Liver (tissue), 9 donors: ENCODE data around the gene UBAP1L. TPM values are rescaled to one million over a fixed set of nuclear protein-coding genes. Genes with fewer than 3 reads are reported as not detected.

Experiments
- DNase-seq: peaks from one replicate; pipeline ENCODE4 v3.0.0-alpha.2; 2017; ENCODE audit warnings: low spot score
- H3K27ac ChIP-seq, 2 donors: one replicate each; pipeline ENCODE4 v1.7.0; 2013; ENCODE audit warnings: inconsistent platforms in 2 of 2, low read length in 2 of 2, control low read depth in 1 of 2, low read depth in 1 of 2, mild to moderate bottlenecking in 1 of 2
- H3K27me3 ChIP-seq, 4 donors: one replicate each; pipeline versions ENCODE4 v1.6.1 to v1.7.0; 2013; ENCODE audit warnings: low read length in 3 of 4, inconsistent platforms in 1 of 4, mild to moderate bottlenecking in 1 of 4, moderate library complexity in 1 of 4; ENCODE audit not compliant: control insufficient read depth in 4 of 4, insufficient read depth in 4 of 4
- H3K36me3 ChIP-seq, 4 donors: one replicate each; pipeline versions ENCODE4 v1.6.1 to v1.7.0; 2013; ENCODE audit warnings: low read length in 3 of 4, mild to moderate bottlenecking in 3 of 4, low read depth in 1 of 4, moderate library complexity in 1 of 4; ENCODE audit not compliant: control insufficient read depth in 4 of 4, insufficient read depth in 3 of 4
- H3K4me1 ChIP-seq, 4 donors: one replicate each; pipeline versions ENCODE4 v1.6.1 to v1.7.0; 2013; ENCODE audit warnings: low read length in 3 of 4, mild to moderate bottlenecking in 3 of 4, moderate library complexity in 1 of 4; ENCODE audit not compliant: control insufficient read depth in 4 of 4, insufficient read depth in 4 of 4
- H3K4me3 ChIP-seq, 3 donors: one replicate each; pipeline versions ENCODE4 v1.6.1 to v1.7.0; 2013; ENCODE audit warnings: low read length in 3 of 3, control low read depth in 1 of 3, low read depth in 1 of 3, mild to moderate bottlenecking in 1 of 3
- H3K9ac ChIP-seq, 2 donors: one replicate each; pipeline ENCODE4 v1.7.0; 2013; ENCODE audit warnings: low read length in 2 of 2, mild to moderate bottlenecking in 2 of 2, moderate library complexity in 2 of 2, control low read depth in 1 of 2, low read depth in 1 of 2
- H3K9me3 ChIP-seq, 4 donors: one replicate each; pipeline versions ENCODE4 v1.6.1 to v1.7.0; 2013; ENCODE audit warnings: low read length in 3 of 4; ENCODE audit not compliant: control insufficient read depth in 4 of 4
- FOXA1 ChIP-seq: IDR thresholded peaks from 2 replicates; pipeline ENCODE4 v1.6.1; 2016; ENCODE audit warnings: antibody characterized with exemption
- FOXA2 ChIP-seq: IDR thresholded peaks from 2 replicates; pipeline ENCODE4 v1.6.1; 2016; ENCODE audit warnings: antibody characterized with exemption
- GABPA ChIP-seq, 2 donors: IDR thresholded peaks in 1 of 2; conservative IDR thresholded peaks in 1 of 2; 2 replicates each; pipeline ENCODE4 v1.6.1; 2016; ENCODE audit warnings: antibody characterized with exemption in 2 of 2, mild to moderate bottlenecking in 1 of 2, moderate library complexity in 1 of 2
- HNF4A ChIP-seq, 2 donors: conservative IDR thresholded peaks; 2 replicates each; pipeline ENCODE4 v1.6.1; 2016; ENCODE audit warnings: antibody characterized with exemption in 2 of 2, mild to moderate bottlenecking in 2 of 2
- HNF4G ChIP-seq: IDR thresholded peaks from 2 replicates; pipeline ENCODE4 v1.6.1; 2016; ENCODE audit warnings: antibody characterized with exemption
- JUND ChIP-seq, 2 donors: IDR thresholded peaks; 2 replicates each; pipeline ENCODE4 v1.6.1; 2016; ENCODE audit warnings: antibody characterized with exemption in 2 of 2
- NR2F2 ChIP-seq: IDR thresholded peaks from 2 replicates; pipeline ENCODE4 v1.6.1; 2016; ENCODE audit warnings: antibody characterized with exemption
- RAD21 ChIP-seq, 2 donors: IDR thresholded peaks; 2 replicates each; pipeline ENCODE4 v1.6.1; 2016; ENCODE audit warnings: antibody characterized with exemption in 2 of 2, mild to moderate bottlenecking in 2 of 2
- RXRA ChIP-seq, 2 donors: IDR thresholded peaks; 2 replicates each; pipeline ENCODE4 v1.6.1; 2017 to 2018; ENCODE audit warnings: antibody characterized with exemption in 2 of 2, mild to moderate bottlenecking in 1 of 2
- SP1 ChIP-seq: IDR thresholded peaks from 2 replicates; pipeline ENCODE4 v1.6.1; 2018; ENCODE audit warnings: antibody characterized with exemption, mild to moderate bottlenecking
- TAF1 ChIP-seq: conservative IDR thresholded peaks from 2 replicates; pipeline ENCODE4 v1.6.1; 2016; ENCODE audit warnings: antibody characterized with exemption, mild to moderate bottlenecking
- YY1 ChIP-seq: IDR thresholded peaks from 2 replicates; pipeline ENCODE4 v1.6.1; 2016; ENCODE audit warnings: antibody characterized with exemption, mild to moderate bottlenecking
- WGBS: extraction: QIAGEN DNeasy Blood & Tissue Kit; methylation state at CpG from one replicate; pipeline ENCODE4 v1.1.7; 2013; 5-methylcytosine and 5-hydroxymethylcytosine counted together
- polyA plus RNA-seq, 2 donors: library from polyadenylated mRNA; stranded (reverse) in 1 of 2; unstranded in 1 of 2; fragments of 200-250 nt in 1 of 2; fragments of >200 nt in 1 of 2; fragmentation: Nextera tagmentation in 1 of 2; extraction: Ambion mirVana in 1 of 2; gene quantifications; one replicate each; pipeline versions ENCODE4 v1.2.1 to v1.2.3, GENCODE V29; 2013 to 2015
- total RNA-seq, 2 donors: library from RNA; depleted of rRNA; stranded (reverse); fragments of >200 nt; gene quantifications; one replicate each; pipeline ENCODE4 v1.2.3, GENCODE V29; 2014
- TF ChIP-seq, protein P1 (sequence below): fragments of 150-350 bp; IDR thresholded peaks from 2 replicates; pipeline ENCODE4 v1.5.1; 2017; ENCODE audit warnings: improper control_type of control experiment, low read depth, low read length; ENCODE audit not compliant: missing input control
- TF ChIP-seq, protein P2 (sequence below): IDR thresholded peaks from 2 replicates; pipeline ENCODE4 v1.6.1; 2016; ENCODE audit warnings: antibody characterized with exemption
- TF ChIP-seq, protein P3 (sequence below): IDR thresholded peaks from 2 replicates; pipeline ENCODE4 v1.6.1; 2016; ENCODE audit warnings: antibody characterized with exemption
- TF ChIP-seq, protein P4 (sequence below): IDR thresholded peaks from 2 replicates; pipeline ENCODE4 v1.6.1; 2016; ENCODE audit warnings: antibody characterized with exemption
- TF ChIP-seq, protein P5 (sequence below): IDR thresholded peaks from 2 replicates; pipeline ENCODE4 v1.6.1; 2016; ENCODE audit warnings: antibody characterized with exemption, mild to moderate bottlenecking
- donor health status: healthy.
- donor health status: healthy.
- donor health status: healthy.
- donor health status: healthy.
- donor health status: healthy.

Gene UBAP1L
- total and polyA plus RNA-seq, 4 donors, result 0.57 to 6.9 (median 0.90) TPM

DNA sequence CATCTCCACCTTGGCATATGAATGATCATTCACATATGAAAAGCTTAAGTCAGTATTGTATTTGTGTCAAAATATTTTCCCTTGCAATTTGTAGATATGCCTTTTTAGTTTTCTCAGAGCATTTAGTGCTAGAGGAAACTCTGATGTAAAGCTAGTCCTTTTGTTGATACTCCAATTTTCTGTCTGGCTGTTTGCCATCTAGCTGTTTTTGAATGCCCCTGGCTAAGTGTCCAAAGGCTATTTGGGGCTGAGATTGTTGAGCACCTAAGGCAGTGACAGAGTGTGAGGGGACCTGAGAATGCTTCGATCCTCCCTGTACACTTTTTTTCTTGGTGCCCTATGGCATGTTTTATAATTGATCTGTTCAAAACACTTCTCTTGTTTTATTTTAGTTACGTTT is 66.8 kb downstream of the UBAP1L start:
- WGBS, result 88% methylated on average over 2 of the region's 2 CpGs
- DNase-seq, result no peak
- TF ChIP-seq, protein P1, sequence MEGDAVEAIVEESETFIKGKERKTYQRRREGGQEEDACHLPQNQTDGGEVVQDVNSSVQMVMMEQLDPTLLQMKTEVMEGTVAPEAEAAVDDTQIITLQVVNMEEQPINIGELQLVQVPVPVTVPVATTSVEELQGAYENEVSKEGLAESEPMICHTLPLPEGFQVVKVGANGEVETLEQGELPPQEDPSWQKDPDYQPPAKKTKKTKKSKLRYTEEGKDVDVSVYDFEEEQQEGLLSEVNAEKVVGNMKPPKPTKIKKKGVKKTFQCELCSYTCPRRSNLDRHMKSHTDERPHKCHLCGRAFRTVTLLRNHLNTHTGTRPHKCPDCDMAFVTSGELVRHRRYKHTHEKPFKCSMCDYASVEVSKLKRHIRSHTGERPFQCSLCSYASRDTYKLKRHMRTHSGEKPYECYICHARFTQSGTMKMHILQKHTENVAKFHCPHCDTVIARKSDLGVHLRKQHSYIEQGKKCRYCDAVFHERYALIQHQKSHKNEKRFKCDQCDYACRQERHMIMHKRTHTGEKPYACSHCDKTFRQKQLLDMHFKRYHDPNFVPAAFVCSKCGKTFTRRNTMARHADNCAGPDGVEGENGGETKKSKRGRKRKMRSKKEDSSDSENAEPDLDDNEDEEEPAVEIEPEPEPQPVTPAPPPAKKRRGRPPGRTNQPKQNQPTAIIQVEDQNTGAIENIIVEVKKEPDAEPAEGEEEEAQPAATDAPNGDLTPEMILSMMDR, result no peak
- TF ChIP-seq, protein P2, sequence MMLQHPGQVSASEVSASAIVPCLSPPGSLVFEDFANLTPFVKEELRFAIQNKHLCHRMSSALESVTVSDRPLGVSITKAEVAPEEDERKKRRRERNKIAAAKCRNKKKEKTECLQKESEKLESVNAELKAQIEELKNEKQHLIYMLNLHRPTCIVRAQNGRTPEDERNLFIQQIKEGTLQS, result no peak
- TF ChIP-seq SP1 (no peak), RAD21 (IDR thresholded peaks at IDR 0.05) (no peak), YY1 (no peak), TAF1 (no peak), RXRA (IDR thresholded peaks at IDR 0.05) (no peak), HNF4G (no peak)
- TF ChIP-seq, protein P3, sequence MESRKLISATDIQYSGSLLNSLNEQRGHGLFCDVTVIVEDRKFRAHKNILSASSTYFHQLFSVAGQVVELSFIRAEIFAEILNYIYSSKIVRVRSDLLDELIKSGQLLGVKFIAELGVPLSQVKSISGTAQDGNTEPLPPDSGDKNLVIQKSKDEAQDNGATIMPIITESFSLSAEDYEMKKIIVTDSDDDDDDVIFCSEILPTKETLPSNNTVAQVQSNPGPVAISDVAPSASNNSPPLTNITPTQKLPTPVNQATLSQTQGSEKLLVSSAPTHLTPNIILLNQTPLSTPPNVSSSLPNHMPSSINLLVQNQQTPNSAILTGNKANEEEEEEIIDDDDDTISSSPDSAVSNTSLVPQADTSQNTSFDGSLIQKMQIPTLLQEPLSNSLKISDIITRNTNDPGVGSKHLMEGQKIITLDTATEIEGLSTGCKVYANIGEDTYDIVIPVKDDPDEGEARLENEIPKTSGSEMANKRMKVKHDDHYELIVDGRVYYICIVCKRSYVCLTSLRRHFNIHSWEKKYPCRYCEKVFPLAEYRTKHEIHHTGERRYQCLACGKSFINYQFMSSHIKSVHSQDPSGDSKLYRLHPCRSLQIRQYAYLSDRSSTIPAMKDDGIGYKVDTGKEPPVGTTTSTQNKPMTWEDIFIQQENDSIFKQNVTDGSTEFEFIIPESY, result no peak

DNA sequence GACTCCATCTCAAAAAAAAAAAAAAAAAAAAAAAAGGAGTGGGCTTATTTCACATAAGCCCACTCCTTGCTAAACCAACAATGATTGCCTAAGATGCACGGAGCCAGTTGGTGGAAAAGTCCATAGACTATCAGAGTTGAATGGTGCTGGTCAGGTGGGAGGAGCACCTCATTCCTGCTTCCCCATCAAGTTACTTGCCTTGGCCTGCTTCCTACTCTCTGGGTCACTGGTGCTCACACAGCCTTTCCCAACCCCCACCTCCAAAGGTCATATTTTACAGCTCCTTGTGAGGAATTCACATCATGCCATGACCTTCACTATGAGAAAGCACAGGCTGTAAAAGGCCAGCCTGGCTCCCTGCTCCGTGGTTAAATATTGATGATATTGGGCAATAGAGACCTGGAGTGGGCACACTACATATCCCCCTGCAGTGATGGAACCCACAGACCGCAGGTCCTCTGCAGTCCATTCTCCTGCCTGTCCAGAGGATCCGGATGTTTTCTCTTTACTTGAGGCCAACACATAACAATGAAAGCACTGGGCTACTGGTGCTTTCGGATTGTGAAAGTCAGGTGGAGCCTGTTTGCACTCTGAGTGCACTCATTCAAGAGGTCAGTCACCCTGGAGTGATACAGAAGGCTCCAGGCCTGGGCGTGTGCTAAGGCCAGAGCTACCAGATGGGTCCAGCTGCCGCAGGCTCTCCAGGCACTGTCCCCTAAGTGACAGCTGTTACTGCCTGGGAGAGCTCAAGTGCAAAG is 70.1 kb downstream of the UBAP1L start, which contains the start of gene SLC51B:
SLC51B (plus strand) TSS at position 664 of the 758 bp plus-strand sequence. CDS start 4,618 bp downstream, outside the sequence.
- H3K4me1 ChIP-seq, result peaks cover 3 to 19% (median 16%) of the 10 kb centered on the region in 4 donors
- DNase-seq, result peak; percentile 54
- WGBS, result 26% methylated on average over 7 of the region's 7 CpGs
- peak; percentile 55 for TF ChIP-seq FOXA1
- TF ChIP-seq, protein P3, result peak; percentile 56
- TF ChIP-seq HNF4G, result peak; percentile 23
- TF ChIP-seq, protein P4, sequence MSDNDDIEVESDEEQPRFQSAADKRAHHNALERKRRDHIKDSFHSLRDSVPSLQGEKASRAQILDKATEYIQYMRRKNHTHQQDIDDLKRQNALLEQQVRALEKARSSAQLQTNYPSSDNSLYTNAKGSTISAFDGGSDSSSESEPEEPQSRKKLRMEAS, result peak; percentile 90
- TF ChIP-seq YY1, result peak; percentile 87
- peak; percentile 58 for TF ChIP-seq FOXA2
- TF ChIP-seq SP1, result peak; percentile 94
- peak; percentile 36 to 80 for TF ChIP-seq JUND (IDR thresholded peaks at IDR 0.05)
- TF ChIP-seq, protein P2, result no peak
- TF ChIP-seq HNF4A (conservative IDR thresholded peaks at IDR 0.05), result peak; percentile 76 to 80
- peak in 1 of 2 donors; percentile 56 for TF ChIP-seq GABPA (IDR thresholded peaks at IDR 0.05 in 1 of 2, conservative IDR thresholded peaks at IDR 0.05 in 1 of 2)
- peak; percentile 99 for TF ChIP-seq RXRA (IDR thresholded peaks at IDR 0.05)
- no peak for TF ChIP-seq TAF1
- TF ChIP-seq, protein P1, result no peak
- TF ChIP-seq, protein P5, sequence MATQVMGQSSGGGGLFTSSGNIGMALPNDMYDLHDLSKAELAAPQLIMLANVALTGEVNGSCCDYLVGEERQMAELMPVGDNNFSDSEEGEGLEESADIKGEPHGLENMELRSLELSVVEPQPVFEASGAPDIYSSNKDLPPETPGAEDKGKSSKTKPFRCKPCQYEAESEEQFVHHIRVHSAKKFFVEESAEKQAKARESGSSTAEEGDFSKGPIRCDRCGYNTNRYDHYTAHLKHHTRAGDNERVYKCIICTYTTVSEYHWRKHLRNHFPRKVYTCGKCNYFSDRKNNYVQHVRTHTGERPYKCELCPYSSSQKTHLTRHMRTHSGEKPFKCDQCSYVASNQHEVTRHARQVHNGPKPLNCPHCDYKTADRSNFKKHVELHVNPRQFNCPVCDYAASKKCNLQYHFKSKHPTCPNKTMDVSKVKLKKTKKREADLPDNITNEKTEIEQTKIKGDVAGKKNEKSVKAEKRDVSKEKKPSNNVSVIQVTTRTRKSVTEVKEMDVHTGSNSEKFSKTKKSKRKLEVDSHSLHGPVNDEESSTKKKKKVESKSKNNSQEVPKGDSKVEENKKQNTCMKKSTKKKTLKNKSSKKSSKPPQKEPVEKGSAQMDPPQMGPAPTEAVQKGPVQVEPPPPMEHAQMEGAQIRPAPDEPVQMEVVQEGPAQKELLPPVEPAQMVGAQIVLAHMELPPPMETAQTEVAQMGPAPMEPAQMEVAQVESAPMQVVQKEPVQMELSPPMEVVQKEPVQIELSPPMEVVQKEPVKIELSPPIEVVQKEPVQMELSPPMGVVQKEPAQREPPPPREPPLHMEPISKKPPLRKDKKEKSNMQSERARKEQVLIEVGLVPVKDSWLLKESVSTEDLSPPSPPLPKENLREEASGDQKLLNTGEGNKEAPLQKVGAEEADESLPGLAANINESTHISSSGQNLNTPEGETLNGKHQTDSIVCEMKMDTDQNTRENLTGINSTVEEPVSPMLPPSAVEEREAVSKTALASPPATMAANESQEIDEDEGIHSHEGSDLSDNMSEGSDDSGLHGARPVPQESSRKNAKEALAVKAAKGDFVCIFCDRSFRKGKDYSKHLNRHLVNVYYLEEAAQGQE, result peak; percentile 87
- TF ChIP-seq NR2F2, result peak; percentile 70
- TF ChIP-seq RAD21 (IDR thresholded peaks at IDR 0.05), result peak; percentile 51 to 53

More for the DNA sequence above, 66.8 kb downstream of the UBAP1L start:
- Histone ChIP-seq H3K9me3 (no peaks in the 10 kb centered on the region), H3K36me3 (no peaks in the 10 kb centered on the region), H3K4me3 (no peak overlapping the region), H3K27ac (no peak overlapping the region), H3K9ac (no peak overlapping the region), H3K27me3 (no peaks in the 10 kb centered on the region), H3K4me1 (peaks cover 3 to 19% (median 16%) of the 10 kb centered on the region in 4 donors)

More for the DNA sequence above, 70.1 kb downstream of the UBAP1L start, which contains the start of gene SLC51B:
- peak within 1 kb of the TSS in 1 of 2 donors; percentile 32 for H3K9ac ChIP-seq
- H3K36me3 ChIP-seq, result no peaks in the 10 kb centered on the region
- no peaks in the 10 kb centered on the region for H3K27me3 ChIP-seq
- H3K4me3 ChIP-seq, result no peak within 1 kb of the TSS
- H3K27ac ChIP-seq, result peak within 1 kb of the TSS; percentile 95 to 98
- H3K9me3 ChIP-seq, result no peaks in the 10 kb centered on the region
